H1 (cell line): ENCODE results near the gene PDE8A. TPM values are rescaled to one million over a fixed set of nuclear protein-coding genes. Genes with fewer than 3 reads are reported as not detected.

Experiments used
- CTCF ChIA-PET: fragments of 300-600 bp; sonication (Branson Sonifier 250); formaldehyde crosslinking; loops from one replicate; lab custom pipeline; 2021; ENCODE audit not compliant: partially characterized antibody; lab: Charles Lee
- POLR2A ChIA-PET: fragments of 300-600 bp; sonication (Branson Sonifier 250); formaldehyde crosslinking; loops from one replicate; lab custom pipeline; 2021; ENCODE audit warnings: inconsistent platforms; ENCODE audit not compliant: partially characterized antibody; lab: Charles Lee
- DNase-seq, 2 experiments: peaks; one replicate each; pipeline versions ENCODE4 v3.0.0 to v3.0.0-alpha.2; 2010 to 2022; ENCODE audit warnings: low spot score in 2 of 2, low read depth in 1 of 2, mixed read lengths in 1 of 2
- FAIRE-seq: peaks from 2 replicates; lab custom pipeline; 2011; peaks lifted over from hg19 to GRCh38; lab: Jason Lieb, UNC
- H2AFZ ChIP-seq: 2 replicates; pipeline ENCODE4 v1.8.1; 2012; ENCODE audit warnings: low read length, inconsistent platforms
- H2AK5ac ChIP-seq: 2 replicates; pipeline ENCODE4 v1.6.1; 2013; ENCODE audit warnings: low read depth, low read length
- H2BK120ac ChIP-seq: replicated peaks from 2 replicates; pipeline ENCODE3; 2013; ENCODE audit warnings: low read depth, low read length, inconsistent platforms
- H2BK12ac ChIP-seq: 2 replicates; pipeline ENCODE4 v1.6.1; 2013; ENCODE audit warnings: low read depth, low read length
- H2BK15ac ChIP-seq: 2 replicates; pipeline ENCODE4 v1.6.1; 2013; ENCODE audit warnings: low read length
- H2BK20ac ChIP-seq: 2 replicates; pipeline ENCODE4 v1.6.1; 2013; ENCODE audit warnings: low read length
- H2BK5ac ChIP-seq: 2 replicates; pipeline ENCODE4 v1.6.1; 2013; ENCODE audit warnings: low read depth, low read length
- H3K14ac ChIP-seq: 2 replicates; pipeline ENCODE4 v1.6.1; 2013; ENCODE audit warnings: inconsistent platforms; ENCODE audit not compliant: insufficient read length
- H3K18ac ChIP-seq: 2 replicates; pipeline ENCODE4 v1.6.1; 2013; ENCODE audit warnings: low read length; ENCODE audit errors: extremely low read depth
- H3K23ac ChIP-seq: 2 replicates; pipeline ENCODE4 v1.6.1; 2013; ENCODE audit warnings: inconsistent platforms; ENCODE audit not compliant: insufficient read length
- H3K23me2 ChIP-seq: 2 replicates; pipeline ENCODE4 v1.6.1; 2013; ENCODE audit warnings: low read depth, low read length
- H3K27ac ChIP-seq: 2 replicates; pipeline ENCODE4 v1.6.1; 2011; ENCODE audit warnings: low read depth, low read length, inconsistent platforms
- H3K27me3 ChIP-seq, 4 experiments: replicated peaks in 1 of 4; 1 replicate in 1 of 4; 2 replicates in 3 of 4; pipeline versions ENCODE4 v1.6.1 to v1.8.1; 2011 to 2013; ENCODE audit warnings: low read length in 3 of 4, mild to moderate bottlenecking in 3 of 4, inconsistent platforms in 2 of 4, mixed read lengths in 2 of 4, moderate library complexity in 1 of 4; ENCODE audit not compliant: control insufficient read depth in 3 of 4, insufficient read depth in 3 of 4; ENCODE audit errors: extremely low read depth in 1 of 4
- H3K36me3 ChIP-seq, 4 experiments: 2 replicates each; pipeline versions ENCODE4 v1.6.1 to v1.8.1; 2011 to 2013; ENCODE audit warnings: mild to moderate bottlenecking in 4 of 4, low read length in 3 of 4, moderate library complexity in 2 of 4, control low read depth in 1 of 4, inconsistent platforms in 1 of 4; ENCODE audit not compliant: insufficient read depth in 4 of 4, control insufficient read depth in 2 of 4
- H3K4ac ChIP-seq: replicated peaks from 2 replicates; pipeline ENCODE3; 2013; ENCODE audit warnings: low read length, low read depth, mixed read lengths, inconsistent platforms; ENCODE audit not compliant: insufficient read length
- H3K4me1 ChIP-seq, 4 experiments: replicated peaks in 1 of 4; 1 replicate in 1 of 4; 2 replicates in 3 of 4; pipeline versions ENCODE4 v1.6.1 to v1.8.1; 2011 to 2013; ENCODE audit warnings: low read length in 3 of 4, inconsistent platforms in 2 of 4, mixed read lengths in 1 of 4; ENCODE audit not compliant: insufficient read depth in 4 of 4, control insufficient read depth in 3 of 4
- H3K4me2 ChIP-seq, 2 experiments: 2 replicates each; pipeline versions ENCODE4 v1.6.1 to v1.8.1; 2011 to 2013; ENCODE audit warnings: low read depth in 2 of 2, low read length in 2 of 2, control low read depth in 1 of 2, inconsistent platforms in 1 of 2, mild to moderate bottlenecking in 1 of 2; ENCODE audit not compliant: insufficient read depth in 1 of 2
- H3K4me3 ChIP-seq, 4 experiments: fragments of 200-600, 300-600 bp in 1 of 4; sonication (generic), shearing (Covaris generic), sonication (Bioruptor Twin) in 1 of 4; 2 replicates each; pipeline versions ENCODE4 v1.5.1 to v1.8.1; 2011 to 2016; ENCODE audit warnings: low read length in 4 of 4, low read depth in 3 of 4, control low read depth in 2 of 4, inconsistent platforms in 2 of 4, mild to moderate bottlenecking in 2 of 4, mixed read lengths in 1 of 4, moderate library complexity in 1 of 4; ENCODE audit not compliant: insufficient read depth in 2 of 4; ENCODE audit errors: extremely low read depth in 1 of 4
- H3K56ac ChIP-seq: replicated peaks from 2 replicates; pipeline ENCODE3; 2013; ENCODE audit warnings: low read depth, mild to moderate bottlenecking, mixed read lengths, low read length, inconsistent platforms; ENCODE audit not compliant: insufficient read length
- H3K79me1 ChIP-seq: 2 replicates; pipeline ENCODE4 v1.6.1; 2013; ENCODE audit warnings: low read depth, low read length, control low read depth
- H3K79me2 ChIP-seq, 2 experiments: 2 replicates each; pipeline versions ENCODE4 v1.6.1 to v1.8.1; 2012 to 2013; ENCODE audit warnings: low read length in 2 of 2, mild to moderate bottlenecking in 2 of 2, inconsistent platforms in 1 of 2; ENCODE audit not compliant: insufficient read depth in 2 of 2, control insufficient read depth in 1 of 2
- H3K9ac ChIP-seq, 4 experiments: replicated peaks in 1 of 4; 1 replicate in 1 of 4; 2 replicates in 3 of 4; pipeline versions ENCODE4 v1.6.1 to v1.8.1; 2011 to 2013; ENCODE audit warnings: low read depth in 3 of 4, low read length in 3 of 4, control low read depth in 2 of 4, mild to moderate bottlenecking in 2 of 4, moderate library complexity in 2 of 4, inconsistent platforms in 1 of 4; ENCODE audit errors: extremely low read depth in 1 of 4
- H3K9me3 ChIP-seq, 2 experiments: 2 replicates each; pipeline versions ENCODE4 v1.6.1 to v1.8.1; 2012 to 2013; ENCODE audit warnings: mild to moderate bottlenecking in 2 of 2, moderate library complexity in 2 of 2, control low read depth in 1 of 2, inconsistent platforms in 1 of 2, low read depth in 1 of 2, low read length in 1 of 2, mixed read lengths in 1 of 2; ENCODE audit not compliant: insufficient read depth in 2 of 2
- H4K20me1 ChIP-seq, 2 experiments: replicated peaks in 1 of 2; 2 replicates each; pipeline versions ENCODE3 to v1.8.1; 2011 to 2013; ENCODE audit warnings: inconsistent platforms in 2 of 2, low read length in 2 of 2, mild to moderate bottlenecking in 1 of 2; ENCODE audit not compliant: insufficient read depth in 2 of 2, control insufficient read depth in 1 of 2
- H4K5ac ChIP-seq: 2 replicates; pipeline ENCODE4 v1.6.1; 2013; ENCODE audit warnings: low read length, low read depth, mixed read lengths, inconsistent platforms; ENCODE audit not compliant: insufficient read length
- H4K8ac ChIP-seq: 2 replicates; pipeline ENCODE4 v1.8.0; 2013; ENCODE audit warnings: mild to moderate bottlenecking, moderate library complexity, low read length, inconsistent platforms; ENCODE audit not compliant: insufficient read depth; ENCODE audit errors: extremely low read depth
- H4K91ac ChIP-seq: replicated peaks from 2 replicates; pipeline ENCODE3; 2013; ENCODE audit warnings: low read length, mixed read lengths, inconsistent platforms; ENCODE audit not compliant: insufficient read length
- BRCA1 ChIP-seq: IDR thresholded peaks from 2 replicates; pipeline ENCODE4 v1.6.1; 2012; ENCODE audit warnings: low read depth, low read length, improper control_type of control experiment
- CEBPB ChIP-seq: IDR thresholded peaks from 2 replicates; pipeline ENCODE4 v1.6.1; 2012; ENCODE audit warnings: low read depth, low read length
- CREB1 ChIP-seq: IDR thresholded peaks from 2 replicates; pipeline ENCODE4 v1.6.1; 2012; ENCODE audit warnings: inconsistent platforms
- GTF2F1 ChIP-seq: IDR thresholded peaks from 2 replicates; pipeline ENCODE4 v1.6.1; 2012; ENCODE audit warnings: low read depth, low read length, improper control_type of control experiment, borderline replicate concordance
- HDAC2 ChIP-seq, 2 experiments: fragments of 300-600 bp in 1 of 2; sonication (generic) in 1 of 2; IDR thresholded peaks; 2 replicates each; pipeline ENCODE4 v1.6.1; 2011 to 2012; ENCODE audit warnings: low read depth in 2 of 2, low read length in 2 of 2, mild to moderate bottlenecking in 2 of 2, moderate library complexity in 2 of 2, borderline replicate concordance in 1 of 2, inconsistent platforms in 1 of 2
- JUN ChIP-seq: IDR thresholded peaks from 2 replicates; pipeline ENCODE4 v1.6.1; 2011; ENCODE audit warnings: low read depth, mild to moderate bottlenecking, improper control_type of control experiment, low read length
- MAX ChIP-seq: IDR thresholded peaks from 2 replicates; pipeline ENCODE4 v1.6.1; 2012; ENCODE audit warnings: inconsistent platforms
- PHF8 ChIP-seq: fragments of 200-600 bp; sonication (generic); conservative IDR thresholded peaks from 2 replicates; pipeline ENCODE4 v1.7.1; 2012; ENCODE audit warnings: low read depth, mild to moderate bottlenecking, inconsistent platforms, low read length, moderate library complexity
- SIRT6 ChIP-seq: IDR thresholded peaks from one replicate; pipeline ENCODE4 v1.7.1; 2012; ENCODE audit warnings: low read length, inconsistent platforms
- SP4 ChIP-seq: IDR thresholded peaks from 2 replicates; pipeline ENCODE4 v1.6.1; 2012; ENCODE audit warnings: low read length, inconsistent platforms
- SUZ12 ChIP-seq: fragments of 200-600 bp; sonication (generic); IDR thresholded peaks from 2 replicates; pipeline ENCODE4 v1.6.1; 2012; ENCODE audit warnings: mild to moderate bottlenecking, inconsistent platforms, low read length, moderate library complexity, mixed read lengths
- TAF7 ChIP-seq: optimal IDR thresholded peaks from 2 replicates; pipeline ENCODE3; 2011; ENCODE audit warnings: low read depth, mild to moderate bottlenecking, inconsistent platforms, low read length, moderate library complexity, borderline replicate concordance
- WGBS, 2 experiments: shearing (Covaris generic) in 1 of 2; methylation state at CpG; one replicate each; pipeline versions ENCODE4 v1.1.6 to v1.1.7; 2013 to 2015; ENCODE audit warnings: low lambda C conversion rate in 2 of 2, mixed read lengths in 2 of 2, inconsistent platforms in 1 of 2, low coverage in 1 of 2, missing lambda C conversion rate in 1 of 2; ENCODE audit not compliant: insufficient replicate concordance in 2 of 2, insufficient coverage in 1 of 2, insufficient read length in 1 of 2; ENCODE audit errors: extremely low coverage in 1 of 2, missing lambda C conversion rate in 1 of 2; 5-methylcytosine and 5-hydroxymethylcytosine counted together
- polyA plus RNA-seq, 7 experiments: library from polyadenylated mRNA; depleted of rRNA in 3 of 7; stranded (reverse) in 5 of 7; unstranded in 2 of 7; fragments of >200 nt in 5 of 7; fragments of 200-250 nt in 2 of 7; gene quantifications; 1 replicate in 5 of 7; 2 replicates in 1 of 7; 4 replicates in 1 of 7; pipeline versions ENCODE4 v1.2.1 to v1.2.3, GENCODE V29; 2011 to 2013; ENCODE audit warnings: missing spikeins in 2 of 7, mixed read lengths in 2 of 7
- total RNA-seq: library from RNA; stranded (reverse); fragmentation: NEBNext Ultra II Directional; extraction: Animal tissue kit (Norgen Biotek cat#: 25700); gene quantifications from 2 replicates; pipeline ENCODE4 v1.2.1, GENCODE V29; 2021

PDE8A gene
- total and polyA plus RNA-seq, 2 of the 8 experiments (the other 6 are each of a cell fraction or from before 2014, with no cell fraction given), result 6.9 to 7.8 TPM

- Histone ChIP-seq H4K20me1 (no peaks in the 10 kb centered on the region), H3K4me3 (no peak overlapping the region), H4K8ac (no peak overlapping the region), H3K27me3 (no peaks in the 10 kb centered on the region), H2BK5ac (no peak overlapping the region), H3K18ac (no peak overlapping the region), H3K23me2 (no peaks in the 10 kb centered on the region), H2BK120ac (no peak overlapping the region), H4K5ac (no peak overlapping the region), H3K14ac (no peak overlapping the region), H3K36me3 (peaks cover 0 to 3% (median 0%) of the 10 kb centered on the region in 4 experiments; a peak in 1 of 8 replicates), H2AK5ac (no peak overlapping the region), H3K9me3 (no peaks in the 10 kb centered on the region), H4K91ac (no peak overlapping the region), H3K27ac (no peak overlapping the region), H3K79me1 (no peaks in the 10 kb centered on the region), H2BK12ac (no peak overlapping the region), H3K79me2 (no peaks in the 10 kb centered on the region), H3K4me1 (peaks cover 0 to 10% (median under 1%) of the 10 kb centered on the region in 4 experiments; a peak in 1 of 7 replicates), H3K9ac (no peak overlapping the region), H3K56ac (no peak overlapping the region), H3K23ac (no peak overlapping the region), H2BK20ac (no peak overlapping the region), H2BK15ac (no peak overlapping the region), H3K4me2 (no peak overlapping the region), H2AFZ (no peak overlapping the region), H3K4ac (no peak overlapping the region)
- ChIA-PET CTCF (interaction anchor here (2.4 kb wide), 1 partner anchor 30 kb away, joined by 7 read pairs; no protein-coding TSS in a partner anchor), POLR2A (no interaction called here)
- TF ChIP-seq SP4 (no peak), CEBPB (no peak), BRCA1 (no peak), PHF8 (no peak), GTF2F1 (no peak), SIRT6 (no peak), CREB1 (no peak), HDAC2 (IDR thresholded peaks at IDR 0.05; ENCODE audit: borderline replicate concordance in 1 of 2, low read depth in 2 of 2, low read length in 2 of 2) (no peak), MAX (no peak), JUN (no peak), TAF7 (no peak), SUZ12 (no peak)
- FAIRE-seq, result no peak
- 96% methylated on average over 2 of the region's 2 CpGs; no CpG with 5 or more reads in 1 of the 2 experiments for WGBS, 2 experiments
- DNase-seq, result no peak
Measured at GRCh38 chr15:85139391-85139790, 157.7 kb downstream of the PDE8A start.
